Keratinocyte (primary cell): ENCODE measurements around the gene BCAR3.

Source experiments
- CTCF ChIP-seq, 3 experiments: IDR thresholded peaks in 1 of 3; conservative IDR thresholded peaks in 1 of 3; optimal IDR thresholded peaks in 1 of 3; 2 replicates in 2 of 3; 3 replicates in 1 of 3; pipeline versions ENCODE3 to v1.5.1; 2011; ENCODE audit warnings: low read length in 3 of 3, mild to moderate bottlenecking in 3 of 3, moderate library complexity in 2 of 3, control low read depth in 1 of 3, inconsistent platforms in 1 of 3; ENCODE audit not compliant: insufficient read depth in 2 of 3; ENCODE audit errors: extremely low read depth in 1 of 3
- EZH2 ChIP-seq: IDR thresholded peaks from one replicate; pipeline ENCODE4 v1.6.1; 2012; ENCODE audit warnings: inconsistent platforms, mild to moderate bottlenecking, low read length, moderate library complexity

DNA sequence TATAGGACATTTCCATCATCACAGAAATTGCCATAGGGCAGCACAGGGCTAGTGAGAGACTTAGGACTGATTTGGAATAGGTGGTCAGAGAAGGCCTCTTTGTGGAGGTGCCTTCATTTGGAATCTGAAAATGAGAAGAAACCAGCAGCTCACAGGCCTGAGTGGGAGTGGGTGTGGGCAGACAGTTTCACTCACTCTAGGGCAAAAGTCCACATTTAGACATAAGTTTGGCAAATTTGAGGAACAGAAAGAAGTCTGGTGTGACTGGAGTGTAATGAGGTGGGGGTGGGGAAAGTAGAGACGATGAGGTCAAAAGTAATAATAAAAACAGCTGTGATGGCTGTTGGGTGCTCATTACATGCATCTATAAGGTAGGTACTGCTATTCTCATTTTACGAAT lies 22.4 kb upstream of the BCAR3 start:
- TF ChIP-seq CTCF (optimal IDR thresholded peaks at IDR 0.05 in 1 of 3, IDR thresholded peaks at IDR 0.05 in 1 of 3, conservative IDR thresholded peaks at IDR 0.05 in 1 of 3; ENCODE audit: extremely low read depth in 1 of 3, insufficient read depth in 2 of 3, low read length in 3 of 3) (no peak), EZH2 (no peak)
